ENCODE data around the gene SDK2. TPM values are rescaled to one million over a fixed set of nuclear protein-coding genes. Genes with fewer than 3 reads are reported as not detected.
A peak's percentile ranks its signal among the peaks of the same experiment; 100 is the strongest.

Gene SDK2
- total and polyA plus RNA-seq, 11 donors: 0.84 to 4.0 (median 2.6) TPM

GRCh38 chr17:73595931-73596330, 48.3 kb downstream of the SDK2 start:
- Histone ChIP-seq H3K4me3 (no peak overlapping the region), H3K27ac (no peak overlapping the region), H3K36me3 (no peaks in the 10 kb centered on the region), H3K4me1 (peaks cover 0 to 17% (median 2%) of the 10 kb centered on the region in 12 donors), H3K27me3 (no peaks in the 10 kb centered on the region), H3K9me3 (no peaks in the 10 kb centered on the region)
- DNase-seq (no peak), ATAC-seq (peak in 1 of 4 donors; percentile 7)
- TF ChIP-seq POLR2A (IDR thresholded peaks at IDR 0.05) (no peak), CTCF (IDR thresholded peaks at IDR 0.05) (no peak)
- WGBS, 4 donors: 77 to 86% (median 81%) methylated on average over 5 to 7 of the region's 7 CpGs
- intact Hi-C loops (cut with DNase I): loop anchor here in 3 of 10 donors (5.0 to 10.0 kb wide), 4 partner anchors 49 to 119 kb away; no protein-coding TSS in a partner anchor

- intact Hi-C loops (cut with DNase I): loop anchor here in 3 of 10 donors (5.0 to 10.0 kb wide), 4 partner anchors 48 to 119 kb away; no protein-coding TSS in a partner anchor
- H3K27ac ChIP-seq: no peak overlapping the region
- H3K4me1 ChIP-seq: peaks cover 0 to 14% (median under 1%) of the 10 kb centered on the region in 12 donors
- no peaks in the 10 kb centered on the region for H3K27me3 ChIP-seq
- peak in 9 of 12 donors; percentile 22 to 50 (median 32) for TF ChIP-seq CTCF (IDR thresholded peaks at IDR 0.05)
- no peak for TF ChIP-seq POLR2A (IDR thresholded peaks at IDR 0.05)
- ATAC-seq: peak in 3 of 4 donors; percentile 71 to 92 (median 75)
- WGBS, 4 donors: 53 to 80% (median 64%) methylated on average over 1 to 6 of the region's 6 CpGs
- H3K9me3 ChIP-seq: no peaks in the 10 kb centered on the region
- no peaks in the 10 kb centered on the region for H3K36me3 ChIP-seq
- DNase-seq: peak; percentile 25 to 73 (median 66)
- H3K4me3 ChIP-seq: no peak overlapping the region
Observed at GRCh38 chr17:73595479-73595878, 48.8 kb downstream of the SDK2 start.

GRCh38 chr17:73595068-73595467, 49.2 kb downstream of the SDK2 start:
- intact Hi-C loops (cut with DNase I): loop anchor here in 3 of 10 donors (5.0 to 10.0 kb wide), 4 partner anchors 48 to 120 kb away; no protein-coding TSS in a partner anchor
- Histone ChIP-seq H3K27ac (no peak overlapping the region), H3K4me1 (peaks cover 0 to 11% (median 0%) of the 10 kb centered on the region in 12 donors), H3K36me3 (no peaks in the 10 kb centered on the region), H3K9me3 (no peaks in the 10 kb centered on the region), H3K4me3 (no peak overlapping the region), H3K27me3 (no peaks in the 10 kb centered on the region)
- TF ChIP-seq POLR2A (IDR thresholded peaks at IDR 0.05) (no peak), CTCF (IDR thresholded peaks at IDR 0.05) (no peak)
- DNase-seq: no peak
- ATAC-seq: no peak
- WGBS, 4 donors: 87 to 91% (median 89%) methylated on average over 6 of the region's 6 CpGs

GRCh38 chr17:73594598-73594997, 49.6 kb downstream of the SDK2 start:
- no peak for DNase-seq
- Histone ChIP-seq H3K4me3 (no peak overlapping the region), H3K9me3 (no peaks in the 10 kb centered on the region), H3K27ac (no peak overlapping the region), H3K36me3 (no peaks in the 10 kb centered on the region), H3K27me3 (no peaks in the 10 kb centered on the region), H3K4me1 (peaks cover 0 to 11% (median 0%) of the 10 kb centered on the region in 12 donors)
- intact Hi-C loops (cut with DNase I): loop anchor here in 2 of 10 donors (10.0 kb wide), 2 partner anchors 50 to 120 kb away; no protein-coding TSS in a partner anchor
- 45 to 97% (median 92%) methylated on average over 1 of the region's 1 CpG for WGBS, 4 donors
- TF ChIP-seq POLR2A (IDR thresholded peaks at IDR 0.05): no peak
- TF ChIP-seq CTCF (IDR thresholded peaks at IDR 0.05): no peak
- no peak for ATAC-seq
